ENCODE data around the gene PCDHA1.
A peak's percentile ranks its signal among the peaks of the same experiment; 100 is the strongest.

Gene PCDHA1

DNA sequence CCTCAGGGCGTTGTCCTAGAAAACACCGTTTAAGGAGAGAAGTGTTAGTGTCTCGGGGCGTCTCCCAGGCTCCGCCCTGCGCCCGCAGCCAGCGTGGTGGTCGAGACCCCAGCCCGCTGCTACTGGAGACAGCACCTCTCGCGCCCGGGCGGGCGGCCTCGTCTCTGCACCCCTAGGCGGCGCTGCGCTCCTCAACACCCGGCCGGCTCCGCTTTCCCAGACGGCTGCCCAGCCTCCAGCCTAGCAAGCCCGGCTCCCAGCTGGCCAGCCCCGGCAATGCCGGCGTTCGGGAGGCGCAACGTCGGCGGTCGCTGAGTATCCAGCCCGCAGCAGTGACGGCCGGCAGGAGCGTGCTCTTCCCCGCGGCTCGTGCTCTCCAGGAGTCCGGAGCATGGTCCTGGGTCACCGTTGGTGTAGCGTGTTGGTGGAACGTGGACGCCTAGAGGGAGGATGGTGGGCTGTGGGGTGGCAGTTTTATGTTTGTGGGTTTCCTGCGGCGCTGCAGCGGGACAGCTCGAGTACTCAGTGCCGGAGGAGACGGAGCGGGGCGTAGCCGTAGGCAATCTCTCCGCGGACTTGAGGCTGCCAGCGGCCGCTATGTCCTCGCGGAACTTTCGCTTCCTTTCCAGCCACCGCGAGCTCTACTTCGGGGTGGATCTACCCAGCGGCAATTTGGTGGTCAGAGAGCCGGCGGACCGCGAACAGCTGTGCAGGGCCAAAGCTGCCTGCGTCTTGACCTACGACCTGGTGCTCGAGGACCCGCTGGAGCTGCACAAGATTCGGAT lies 140.7 kb downstream of the PCDHA1 start:
- peak; percentile 69 for DNase-seq

DNA sequence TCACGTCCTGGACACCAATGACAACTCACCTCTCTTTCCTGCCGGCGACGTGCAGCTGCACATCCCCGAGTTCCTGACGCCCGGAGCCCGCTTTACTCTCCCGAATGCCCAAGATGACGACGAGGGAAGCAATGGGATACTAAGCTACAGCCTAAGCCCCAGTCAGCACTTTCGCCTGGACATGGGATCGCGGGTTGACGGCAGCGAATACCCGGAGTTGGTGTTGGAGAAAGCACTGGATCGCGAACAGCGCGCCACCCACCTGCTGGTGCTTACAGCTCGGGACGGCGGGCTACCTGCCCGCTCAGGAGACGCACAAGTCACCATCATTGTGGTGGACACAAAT lies 141.3 kb downstream of the PCDHA1 start:
- no peak for DNase-seq

DNA sequence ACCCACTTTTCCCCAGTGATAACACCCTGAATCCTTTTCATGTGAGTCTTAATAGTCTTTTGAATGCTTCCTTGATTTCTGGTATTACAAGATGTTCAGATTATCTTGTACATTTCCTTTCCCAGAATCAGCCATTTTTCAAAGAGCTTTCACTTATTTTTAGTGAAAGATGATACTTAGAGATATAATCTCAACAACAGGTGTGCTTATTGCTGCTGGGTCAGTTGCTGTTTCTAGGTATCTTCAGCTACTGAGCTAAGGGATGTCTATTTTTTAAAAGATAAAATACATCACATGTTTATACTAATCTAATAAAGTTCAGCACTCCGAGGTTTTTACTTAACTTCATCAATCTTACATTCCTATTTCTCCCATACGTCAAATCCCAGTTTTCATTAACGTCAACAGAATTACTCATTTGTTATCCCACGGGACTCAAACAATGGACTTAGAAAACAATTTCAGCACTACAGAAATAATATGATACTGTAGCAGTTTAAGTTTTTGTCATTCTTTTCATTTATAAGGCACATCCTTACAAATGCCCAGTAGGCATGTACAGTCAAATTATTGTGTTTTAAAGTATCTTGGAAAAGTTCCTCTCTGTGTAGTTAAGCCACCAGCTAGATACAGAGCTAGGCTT lies 149.1 kb downstream of the PCDHA1 start:
- no peak for DNase-seq

DNA sequence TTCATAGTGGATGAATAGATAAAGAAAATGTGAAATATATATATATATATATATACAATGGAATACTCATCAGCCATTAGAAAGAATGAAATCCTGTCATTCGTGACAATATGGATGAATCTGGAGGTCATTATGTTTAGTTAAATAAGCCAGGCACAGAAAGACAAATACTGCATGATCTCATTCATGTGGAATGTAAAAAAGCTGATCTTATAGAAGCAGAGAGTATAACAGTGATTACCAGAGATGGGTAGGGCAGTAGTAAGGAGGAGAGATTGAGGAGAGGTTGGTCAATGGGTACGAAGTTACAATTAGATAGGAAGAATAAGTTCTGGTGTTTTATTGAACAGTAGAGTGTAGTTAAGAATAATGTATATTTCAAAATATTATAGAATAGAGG lies 160.6 kb downstream of the PCDHA1 start:
- no peak for DNase-seq

DNA sequence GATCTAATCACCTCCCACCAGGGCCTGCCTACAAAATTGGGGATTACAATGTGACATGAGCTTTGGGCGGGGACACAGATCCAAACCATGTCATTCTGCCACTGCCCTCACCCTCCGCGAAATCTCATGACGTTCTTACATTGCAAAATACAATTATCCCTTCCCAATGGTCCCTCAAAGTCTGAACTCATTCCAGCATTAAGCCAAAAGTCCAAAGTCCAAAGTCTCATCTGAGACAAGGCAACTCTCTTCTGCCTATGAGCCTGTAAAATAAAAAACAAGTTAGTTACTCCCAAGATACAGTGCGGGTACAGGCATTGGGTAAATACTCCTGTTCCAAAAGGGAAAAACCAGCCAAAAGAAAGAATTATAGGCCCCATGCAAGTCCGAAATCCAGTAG lies 165.7 kb downstream of the PCDHA1 start:
- no peak for DNase-seq

DNA sequence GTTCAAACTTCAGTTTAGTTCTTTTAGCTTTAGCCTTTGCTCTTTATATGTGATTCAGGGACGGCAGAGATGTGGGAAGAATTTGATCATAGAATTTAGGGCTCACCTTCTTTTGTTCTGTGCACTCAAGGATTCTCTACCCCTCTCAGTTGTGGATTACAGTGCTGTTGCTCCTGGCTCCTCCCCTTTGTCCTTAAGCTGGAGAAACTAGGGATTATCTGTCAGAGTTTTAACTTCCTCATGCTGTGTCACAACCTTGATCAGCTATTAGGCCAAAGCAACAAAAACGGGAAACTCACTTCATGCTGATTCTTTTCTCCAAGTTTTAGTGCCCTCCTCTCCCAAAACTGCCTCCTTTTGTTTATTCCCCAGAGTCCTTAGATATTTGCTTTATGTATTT lies 167.3 kb downstream of the PCDHA1 start:
- no peak for DNase-seq

DNA sequence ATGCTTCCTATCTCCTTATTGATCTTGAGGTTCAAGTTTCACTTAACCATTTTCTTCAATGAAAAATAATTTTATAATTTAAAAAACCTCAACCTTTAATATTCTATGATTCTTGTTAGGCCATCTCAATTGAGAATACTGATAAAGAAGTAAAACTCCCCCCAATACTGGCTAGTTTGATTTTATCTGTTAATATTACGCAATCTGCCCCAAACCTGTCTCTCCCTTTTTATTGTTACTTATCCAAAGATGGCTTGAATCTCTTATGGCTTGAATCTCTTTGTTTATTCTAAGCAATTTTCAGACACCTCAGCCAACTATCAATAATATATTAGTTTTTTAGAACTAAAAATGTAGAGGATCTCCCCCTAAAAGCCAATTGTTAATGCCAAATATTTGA lies 176.2 kb downstream of the PCDHA1 start:
- no peak for DNase-seq

DNA sequence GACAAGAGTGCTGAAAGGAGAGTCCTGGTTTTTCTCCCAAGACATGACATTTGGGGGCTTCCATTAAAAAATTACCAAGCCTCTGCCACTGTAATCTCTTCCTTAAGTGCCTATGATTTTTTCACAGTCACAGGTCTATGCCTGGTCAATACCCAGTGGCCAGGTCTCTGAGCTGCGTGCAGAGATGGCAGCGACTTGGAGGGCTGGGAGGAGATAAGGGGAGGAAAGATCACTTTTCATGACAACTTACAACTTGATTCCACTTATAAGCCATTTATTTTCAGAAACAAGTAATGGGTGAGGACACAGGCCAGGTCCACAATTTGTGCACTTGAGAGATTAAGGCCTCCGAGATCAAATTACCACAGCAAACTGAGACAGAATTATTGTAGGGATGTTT lies 178.4 kb downstream of the PCDHA1 start:
- DNase-seq, result no peak

DNA sequence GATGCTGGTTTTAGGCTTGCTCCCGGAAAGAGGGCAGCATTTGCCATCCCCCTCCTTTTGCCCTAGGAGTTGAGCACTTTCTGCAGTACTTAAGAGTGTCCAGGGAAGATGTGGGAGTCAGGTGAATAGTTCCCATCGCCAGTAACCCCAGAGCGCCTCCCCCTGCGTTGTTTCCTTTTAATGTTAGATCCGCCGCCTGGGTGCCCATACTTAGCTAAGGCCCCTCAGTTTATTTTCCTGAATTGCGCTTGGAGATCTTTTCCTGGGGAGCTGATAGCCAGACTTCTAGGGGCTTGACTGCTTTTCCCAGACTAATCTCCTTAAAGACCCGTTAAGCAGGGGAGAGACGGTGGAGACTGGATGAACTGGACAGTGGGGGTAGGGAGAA lies 180.0 kb downstream of the PCDHA1 start:
- DNase-seq, result no peak

DNA sequence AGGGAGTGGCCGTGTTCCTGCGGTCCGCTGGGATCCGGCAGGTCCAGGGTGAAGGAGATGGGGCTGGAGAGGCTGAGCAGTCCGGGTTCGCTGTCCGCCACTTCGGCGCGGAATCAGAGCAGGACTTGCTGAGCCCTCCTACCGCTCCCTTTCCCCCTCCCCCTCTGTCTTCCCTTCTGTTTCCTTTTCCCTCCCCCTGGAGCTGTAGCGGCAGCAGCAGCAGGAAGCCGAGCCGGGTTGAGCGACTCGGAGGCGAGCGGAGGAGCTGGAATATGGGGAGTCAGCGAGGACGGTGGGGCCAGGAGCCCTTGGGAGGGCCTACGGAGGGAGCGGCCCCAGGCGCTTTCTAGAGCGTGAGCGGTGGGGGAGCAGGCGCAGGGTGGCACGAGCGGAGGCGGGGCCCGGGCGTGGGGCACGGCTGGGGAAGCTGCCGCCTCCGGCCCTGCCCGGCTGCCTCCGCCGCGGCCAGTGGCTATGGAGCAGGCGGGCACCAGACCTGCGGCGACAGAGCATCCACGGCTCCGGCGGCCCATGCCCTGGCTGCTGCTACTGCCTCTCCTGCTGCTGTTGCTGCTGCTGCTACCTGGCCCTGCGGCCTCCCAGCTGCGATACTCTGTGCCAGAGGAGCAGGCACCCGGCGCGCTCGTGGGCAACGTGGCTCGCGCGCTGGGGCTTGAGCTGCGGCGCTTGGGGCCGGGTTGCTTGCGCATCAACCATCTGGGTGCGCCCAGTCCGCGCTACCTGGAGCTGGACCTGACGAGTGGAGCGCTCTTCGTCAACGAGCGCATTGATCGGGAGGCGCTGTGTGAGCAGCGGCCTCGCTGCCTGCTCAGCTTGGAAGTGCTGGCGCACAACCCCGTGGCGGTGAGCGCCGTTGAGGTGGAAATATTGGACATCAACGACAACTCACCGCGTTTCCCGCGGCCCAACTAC lies 180.6 kb downstream of the PCDHA1 start, which contains the start of gene PCDHAC2:
Gene PCDHAC2 (plus strand): TSS at position 184 of the 933 bp plus-strand sequence. CDS start 291 bp downstream, at position 475.
- DNase-seq, result peak; percentile 30

DNA sequence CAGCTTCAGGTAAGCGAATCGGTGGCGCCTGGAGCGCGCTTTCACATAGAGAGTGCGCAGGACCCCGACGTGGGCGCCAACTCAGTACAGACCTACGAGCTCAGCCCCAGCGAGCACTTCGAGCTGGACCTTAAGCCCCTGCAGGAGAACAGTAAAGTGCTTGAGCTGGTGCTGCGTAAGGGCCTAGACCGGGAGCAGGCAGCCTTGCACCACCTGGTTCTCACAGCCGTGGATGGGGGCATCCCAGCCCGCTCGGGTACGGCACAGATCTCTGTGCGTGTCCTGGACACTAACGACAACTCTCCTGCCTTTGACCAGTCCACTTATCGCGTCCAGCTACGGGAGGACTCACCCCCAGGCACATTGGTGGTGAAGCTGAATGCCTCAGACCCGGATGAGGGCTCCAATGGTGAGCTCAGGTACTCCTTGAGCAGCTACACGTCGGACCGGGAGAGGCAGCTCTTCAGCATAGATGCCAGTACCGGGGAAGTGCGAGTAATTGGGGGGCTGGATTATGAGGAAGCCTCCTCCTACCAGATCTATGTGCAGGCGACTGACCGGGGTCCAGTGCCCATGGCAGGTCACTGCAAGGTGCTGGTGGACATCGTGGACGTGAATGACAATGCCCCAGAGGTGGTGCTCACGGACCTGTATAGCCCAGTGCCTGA lies 181.4 kb downstream of the PCDHA1 start:
- no peak for DNase-seq

DNA sequence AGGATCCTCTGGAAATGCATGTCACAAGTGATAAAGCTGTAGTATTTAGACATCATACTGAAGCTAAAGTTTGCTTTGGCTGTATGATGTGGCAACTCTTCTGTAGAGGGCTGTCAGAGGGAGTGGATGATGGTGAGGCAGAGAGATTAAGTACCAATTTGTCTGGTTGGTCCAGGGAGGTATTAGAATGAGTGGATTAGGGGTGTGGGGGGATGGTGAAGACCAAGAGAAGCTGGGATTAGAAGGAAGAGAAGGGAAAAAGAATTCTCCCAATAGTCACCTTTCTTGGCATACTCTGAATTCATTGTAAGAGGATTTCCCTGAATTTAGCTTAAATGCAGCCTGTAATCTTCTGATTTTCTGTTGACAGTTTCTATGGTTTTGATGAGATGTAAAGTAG lies 183.9 kb downstream of the PCDHA1 start:
- no peak for DNase-seq

DNA sequence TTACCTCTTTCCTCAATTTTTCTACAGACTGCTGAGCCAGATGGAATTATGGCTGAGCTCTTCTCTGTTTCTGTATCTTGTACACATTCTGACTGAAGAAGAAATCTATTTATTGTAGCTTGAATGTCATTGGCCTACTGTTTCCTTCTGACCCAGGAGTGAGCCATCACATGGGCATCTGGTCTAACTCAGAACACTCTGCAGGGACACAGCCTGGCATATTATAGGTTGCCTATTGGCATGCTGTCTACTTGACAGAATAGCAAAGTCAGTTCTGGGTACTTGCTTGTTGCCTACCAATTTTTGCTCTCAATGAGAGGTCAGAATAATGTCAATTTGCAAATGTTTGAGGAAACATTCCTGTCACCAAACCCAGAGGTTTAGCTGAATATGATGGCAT lies 187.6 kb downstream of the PCDHA1 start:
- no peak for DNase-seq

DNA sequence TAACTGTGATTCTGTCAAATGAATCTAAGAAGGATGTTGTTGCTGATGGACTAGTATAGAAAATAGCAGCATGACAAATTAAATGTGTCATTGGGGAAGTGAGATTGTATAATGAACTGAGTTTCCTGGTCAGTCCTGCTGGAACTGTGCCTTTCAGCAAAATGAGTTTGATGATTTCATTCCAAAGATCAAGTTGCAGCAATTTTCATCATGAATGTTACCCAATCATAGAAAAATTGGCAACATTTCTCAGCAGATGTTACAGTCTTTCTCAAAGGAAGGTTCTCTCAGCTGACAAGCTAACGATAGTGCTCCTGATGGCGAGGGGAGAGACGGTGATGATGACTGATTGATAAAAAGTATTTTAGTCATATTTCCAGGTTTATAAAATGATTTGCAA lies 191.1 kb downstream of the PCDHA1 start:
- DNase-seq, result no peak

DNA sequence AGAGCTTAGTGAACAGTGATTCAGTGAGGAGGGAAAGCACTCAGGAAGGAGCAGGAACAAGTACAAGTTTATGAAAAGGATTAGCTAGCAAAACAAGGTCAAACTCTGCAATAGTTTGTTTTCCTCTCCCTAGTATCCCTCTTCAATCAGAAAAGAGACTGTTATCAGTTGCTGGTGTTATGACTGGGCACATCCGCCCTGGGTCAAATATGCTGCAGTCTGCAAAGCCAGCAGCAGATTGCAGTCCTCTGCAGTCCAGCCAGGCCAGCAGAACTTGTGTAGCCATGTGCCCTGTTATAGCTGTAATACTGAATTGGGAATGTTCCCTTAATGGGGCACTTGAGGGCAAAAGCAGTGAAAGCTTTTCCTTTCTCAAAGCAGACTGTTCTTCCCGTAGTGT lies 192.3 kb downstream of the PCDHA1 start:
- no peak for DNase-seq

DNA sequence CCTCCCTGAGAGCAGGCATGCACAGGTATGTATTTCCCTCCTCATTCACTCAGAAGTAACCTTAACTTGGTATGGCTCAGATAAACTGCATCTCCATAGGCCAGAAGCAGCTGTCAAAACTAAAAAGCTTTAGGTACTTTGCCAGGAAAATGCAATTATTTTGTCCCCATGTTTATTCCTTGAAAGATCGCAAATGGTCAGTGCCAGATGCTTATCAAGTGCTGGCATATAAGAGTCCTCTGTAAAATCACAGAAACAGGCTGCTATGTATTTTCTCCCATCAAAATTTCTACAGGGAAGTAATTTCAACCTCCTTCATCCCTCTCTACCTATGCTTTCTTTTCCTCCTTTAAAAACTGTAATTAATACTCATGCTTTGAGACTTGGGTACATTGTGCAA lies 193.0 kb downstream of the PCDHA1 start:
- no peak for DNase-seq

DNA sequence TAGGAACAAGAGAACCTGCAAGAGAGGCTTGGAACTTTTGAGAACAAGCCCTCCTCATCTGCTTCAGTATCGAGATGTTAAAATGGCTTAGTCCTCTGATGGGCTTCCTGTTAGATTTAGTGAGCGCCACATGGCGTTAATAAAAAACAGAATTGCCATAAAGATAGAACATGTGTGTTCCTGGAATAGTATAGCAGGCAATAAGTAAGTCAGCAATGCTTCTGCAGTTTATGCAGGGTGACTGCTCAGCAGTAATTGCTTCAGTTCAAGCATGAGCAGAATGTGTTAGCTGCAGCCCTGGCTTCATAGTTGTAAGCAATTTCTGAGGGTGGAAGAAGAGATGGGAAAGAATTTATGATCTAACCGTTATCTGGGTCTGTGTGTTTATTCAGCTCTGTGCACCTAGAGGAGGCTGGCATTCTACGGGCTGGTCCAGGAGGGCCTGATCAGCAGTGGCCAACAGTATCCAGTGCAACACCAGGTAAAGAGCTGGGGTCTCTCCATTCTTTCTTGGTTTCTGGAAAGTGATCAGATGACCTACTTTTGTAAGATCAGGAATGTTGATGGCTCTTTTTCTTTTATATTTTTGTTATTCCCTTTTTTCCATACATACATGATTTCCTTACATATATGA lies 196.3 kb downstream of the PCDHA1 start:
- no peak for DNase-seq

DNA sequence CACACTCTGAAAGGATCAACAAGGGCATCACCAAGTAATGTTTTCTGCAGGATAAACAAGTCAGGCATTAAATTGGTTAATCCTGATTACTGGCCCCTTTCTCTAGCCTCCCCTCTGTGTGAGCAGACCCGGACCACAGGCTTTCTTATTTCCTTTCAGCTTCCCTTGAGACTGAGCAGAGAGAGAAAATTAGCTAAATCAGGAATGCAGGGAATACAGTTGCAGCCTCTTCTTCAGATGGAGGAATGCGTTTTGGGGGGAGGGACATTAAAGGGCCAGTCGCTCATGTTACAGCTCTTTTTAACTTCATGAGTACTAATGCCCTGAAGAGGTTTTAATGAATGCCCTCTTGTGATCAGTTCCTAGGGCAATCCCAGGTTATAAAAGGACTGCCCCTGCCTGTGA lies 200.2 kb downstream of the PCDHA1 start:
- DNase-seq, result no peak

DNA sequence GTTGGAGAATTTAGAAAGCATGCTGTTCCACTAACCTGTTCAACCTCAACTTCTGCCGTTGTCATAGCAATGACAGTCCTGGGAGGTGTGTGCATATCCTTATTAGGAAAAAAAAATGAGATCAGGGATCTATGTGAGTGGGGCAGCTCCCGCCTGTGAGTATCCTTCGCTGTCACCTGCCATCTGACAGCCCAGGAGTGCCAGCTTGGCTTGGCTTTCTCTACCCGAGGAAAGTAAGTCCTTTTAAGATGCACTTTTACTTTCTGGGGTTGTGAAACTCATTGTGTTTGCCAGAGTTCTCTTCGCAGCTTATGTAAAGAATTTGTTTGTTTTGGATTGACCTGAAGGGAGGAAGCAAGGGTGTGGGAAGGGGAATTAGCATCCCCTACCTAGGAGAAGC lies 202.2 kb downstream of the PCDHA1 start:
- no peak for DNase-seq

DNA sequence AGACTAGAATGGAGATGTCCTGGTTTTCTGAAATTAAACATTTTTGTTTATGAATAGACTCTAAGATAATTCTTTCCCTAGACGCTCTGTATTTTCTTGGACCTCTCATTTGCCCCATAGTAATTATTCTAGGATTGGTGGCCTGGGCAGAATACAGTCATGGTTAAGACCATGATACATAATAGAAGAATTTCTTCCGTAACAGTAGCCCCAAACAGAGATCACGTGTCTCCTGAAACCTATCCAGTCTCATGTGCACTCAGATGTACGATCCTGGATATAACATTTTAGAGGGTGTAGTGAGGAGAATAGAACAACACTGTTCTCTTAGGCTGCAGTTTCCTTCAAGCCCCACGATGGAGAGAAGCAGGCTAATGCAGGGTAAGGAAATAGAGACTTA lies 202.7 kb downstream of the PCDHA1 start:
- DNase-seq, result no peak

DNA sequence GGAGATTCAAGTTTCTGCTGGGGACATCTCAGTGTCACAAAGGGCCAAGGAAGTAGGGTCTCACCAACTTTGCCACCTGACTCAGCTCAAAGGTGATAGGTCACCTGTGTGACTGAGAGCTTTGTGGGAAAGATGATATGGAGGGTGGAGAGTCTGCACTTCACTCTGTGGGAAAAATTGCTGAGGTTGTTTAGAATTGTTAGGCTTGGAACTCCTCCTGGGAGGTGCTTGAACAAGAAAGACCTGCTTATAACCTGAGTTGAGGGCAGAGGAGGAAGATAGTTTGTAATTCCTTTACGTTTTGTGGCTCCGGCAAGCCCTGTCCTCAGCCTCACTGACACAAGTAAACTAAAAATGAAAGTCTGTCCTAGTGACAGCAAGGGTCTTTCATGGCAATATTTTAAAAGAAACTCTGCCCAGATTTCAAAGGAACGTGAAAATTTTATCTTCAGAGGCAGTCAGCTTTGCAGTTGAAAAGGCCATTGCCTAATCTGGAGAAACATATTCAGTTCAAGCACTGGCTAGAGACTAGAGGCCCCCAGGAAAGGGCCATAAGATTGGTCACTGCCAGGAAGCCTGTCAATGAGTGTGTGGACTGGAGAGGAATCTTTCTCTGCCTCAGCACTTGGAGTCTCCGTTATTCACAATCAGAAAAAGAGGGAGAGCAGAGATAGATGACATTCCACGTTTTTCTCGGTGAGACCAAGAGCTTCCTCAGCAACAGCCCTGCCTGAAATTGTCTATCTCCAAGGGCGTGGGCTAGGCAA lies 203.5 kb downstream of the PCDHA1 start:
- no peak for DNase-seq

DNA sequence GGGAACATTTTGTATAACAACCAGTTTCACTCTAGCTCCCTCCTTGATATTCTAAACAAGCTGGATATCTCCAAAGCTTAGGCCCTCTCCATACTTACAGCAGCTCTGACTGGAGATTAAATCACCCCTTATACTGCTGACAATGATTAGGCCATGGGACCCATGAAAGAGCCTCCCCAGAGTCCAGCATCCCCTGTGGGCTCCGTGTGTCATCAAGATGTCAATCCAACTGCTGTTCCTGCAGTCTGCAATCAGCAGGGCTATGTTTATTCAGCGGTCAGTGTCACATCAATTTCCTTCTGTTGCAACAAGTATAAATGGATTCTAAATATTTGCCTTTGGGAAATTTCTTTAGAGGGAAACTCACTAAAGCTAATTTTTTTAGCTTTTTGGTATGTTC lies 206.9 kb downstream of the PCDHA1 start:
- no peak for DNase-seq

All from NCI-H1092 (cell line).